D721Med (cell line): ENCODE data around the gene DNAI1.
"Not testable (repeated sequence)": the region's sequence is repeated elsewhere in the genome, so short reads cannot be mapped to it uniquely, and the experiment has no call there.

Experiments used
- DNase-seq: peaks from one replicate; pipeline ENCODE4 v3.0.0; 2011; ENCODE audit warnings: low spot score; ENCODE audit not compliant: insufficient read length
- FAIRE-seq: peaks from 2 replicates; lab custom pipeline; 2011; peaks lifted over from hg19 to GRCh38; lab: Jason Lieb, UNC
- CTCF ChIP-seq: IDR thresholded peaks from 2 replicates; pipeline ENCODE4 v1.5.1; 2012; ENCODE audit warnings: mild to moderate bottlenecking, control low read depth; ENCODE audit not compliant: insufficient read depth; ENCODE audit errors: missing control alignments

The DNAI1 gene

DNA sequence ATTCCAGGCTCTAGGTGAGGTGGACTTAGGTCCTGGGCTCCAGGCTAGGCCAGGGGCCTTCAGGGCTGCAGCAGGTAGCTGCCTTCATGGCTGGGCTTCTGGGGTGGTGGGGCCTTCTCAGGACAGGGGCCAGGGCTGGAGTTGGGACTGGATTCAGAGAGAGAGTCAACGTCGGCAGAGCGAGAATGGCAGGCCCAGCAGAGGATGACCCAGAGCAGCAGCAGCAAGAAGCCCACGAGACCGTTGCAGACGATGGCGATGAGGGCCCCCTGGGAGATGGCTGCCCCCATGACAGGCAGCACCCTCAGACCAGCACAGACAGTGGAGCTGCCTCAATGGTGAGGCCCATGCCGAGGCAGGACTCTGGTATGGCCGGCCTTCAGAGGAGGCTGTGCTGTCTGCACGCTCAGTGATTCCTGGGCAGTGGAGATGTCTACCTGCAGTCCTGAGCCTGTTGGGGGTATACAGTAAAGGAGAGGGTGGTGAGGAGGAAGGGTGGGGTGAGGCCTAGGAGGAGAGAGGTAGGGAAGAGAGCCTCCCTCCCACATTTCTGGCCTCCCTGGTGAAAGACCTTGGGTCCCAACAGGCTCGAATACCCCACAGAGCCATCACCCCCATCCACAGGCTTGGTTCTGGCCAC, 62.9 kb downstream of the DNAI1 start:
- FAIRE-seq (no peak), DNase-seq (no peak)
- TF ChIP-seq CTCF: no peak

- FAIRE-seq (no peak), DNase-seq (no peak)
- TF ChIP-seq CTCF: no peak
Measured at GRCh38 chr9:34522091-34522887, 63.7 kb downstream of the DNAI1 start.

DNA sequence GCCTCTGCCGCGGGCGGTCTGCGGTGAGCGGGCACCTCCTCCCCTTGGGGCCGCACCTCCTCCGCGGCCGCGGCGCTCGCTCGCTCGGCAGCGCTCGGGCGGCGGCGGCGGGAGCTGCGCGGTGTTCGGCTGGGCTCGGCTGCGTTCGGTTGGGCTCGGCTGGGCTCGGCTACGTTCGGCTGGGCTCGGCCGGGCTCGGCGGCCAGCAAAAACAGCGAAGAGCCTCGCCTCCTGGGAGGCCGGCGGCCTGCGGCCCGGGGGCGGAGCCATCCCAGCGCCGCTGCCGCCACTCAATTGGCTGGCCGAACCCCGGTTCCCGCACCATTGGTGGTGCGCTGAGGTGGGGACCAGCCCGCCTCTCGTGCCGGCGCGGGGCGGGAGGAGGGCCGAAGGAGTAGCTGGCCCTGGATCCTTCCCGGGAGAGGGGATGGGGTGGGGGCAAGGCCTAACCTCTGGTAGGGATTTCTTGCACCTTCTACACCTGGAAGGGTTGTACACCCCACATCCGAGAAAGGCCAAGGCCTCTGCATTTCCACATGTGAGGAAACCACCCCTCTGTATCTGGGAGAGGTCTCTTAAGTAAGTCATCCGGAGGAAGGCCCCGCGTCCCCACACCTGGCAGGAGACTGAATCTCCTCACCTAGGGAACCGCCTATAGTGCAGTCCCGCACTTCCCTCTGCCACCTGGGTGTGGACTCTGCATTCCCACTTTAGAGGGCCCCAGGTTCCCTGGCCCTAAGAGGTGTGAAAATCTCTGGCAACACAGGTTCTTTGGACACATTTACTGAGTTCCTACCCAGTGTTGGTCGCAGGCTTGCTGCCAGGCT, 64.6 kb downstream of the DNAI1 start, which contains the start of gene ENHO:
TSS of gene ENHO (minus strand) at position 20 of the 827 bp plus-strand sequence. CDS start 1,295 bp downstream, outside the sequence.
- TF ChIP-seq CTCF: no peak
- FAIRE-seq (no peak), DNase-seq (peak; percentile 81)

DNA sequence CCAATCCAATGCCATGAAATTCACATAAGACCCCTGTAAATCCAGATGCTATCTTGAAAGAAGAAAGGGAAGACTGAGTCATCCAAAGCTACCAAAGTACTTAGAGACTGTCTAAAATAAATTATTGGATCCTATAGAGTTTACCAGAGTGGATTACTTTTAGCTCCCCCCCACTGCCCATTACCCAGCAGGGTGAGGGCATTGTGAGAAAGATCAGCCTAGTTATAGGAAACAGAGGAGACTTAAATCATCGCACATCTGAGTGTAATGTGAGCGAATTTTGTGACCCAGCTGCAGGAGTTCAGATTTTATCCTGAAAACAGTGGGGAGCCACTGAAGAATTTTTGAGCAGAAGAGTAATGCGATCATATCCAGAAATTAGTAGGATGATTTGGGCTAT, 65.7 kb downstream of the DNAI1 start:
- DNase-seq (no peak), FAIRE-seq (no peak)
- no peak for TF ChIP-seq CTCF

DNA sequence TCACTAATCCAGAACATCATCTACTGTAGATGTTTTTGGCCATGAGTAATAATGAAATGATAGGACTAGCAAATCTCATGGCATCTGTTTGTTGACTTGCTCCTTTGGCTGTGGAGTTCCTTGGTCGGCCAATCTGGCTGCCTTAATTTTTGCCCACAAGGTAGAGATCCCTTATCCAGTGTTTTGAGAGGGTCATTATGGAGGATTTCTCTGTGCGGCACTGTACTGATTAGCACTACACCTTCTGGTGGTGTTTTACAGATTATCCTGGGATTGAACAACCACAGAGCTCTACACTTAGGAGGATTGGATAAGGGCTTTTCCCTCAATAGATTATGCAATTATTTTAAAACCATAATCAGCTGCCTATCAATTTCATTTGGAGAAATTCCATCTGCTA, 67.4 kb downstream of the DNAI1 start:
- DNase-seq (no peak), FAIRE-seq (peak; percentile 96)
- TF ChIP-seq CTCF: no peak

GRCh38 chr9:34532041-34532440, 73.4 kb downstream of the DNAI1 start:
- not testable (repeated sequence) for DNase-seq, FAIRE-seq

DNA sequence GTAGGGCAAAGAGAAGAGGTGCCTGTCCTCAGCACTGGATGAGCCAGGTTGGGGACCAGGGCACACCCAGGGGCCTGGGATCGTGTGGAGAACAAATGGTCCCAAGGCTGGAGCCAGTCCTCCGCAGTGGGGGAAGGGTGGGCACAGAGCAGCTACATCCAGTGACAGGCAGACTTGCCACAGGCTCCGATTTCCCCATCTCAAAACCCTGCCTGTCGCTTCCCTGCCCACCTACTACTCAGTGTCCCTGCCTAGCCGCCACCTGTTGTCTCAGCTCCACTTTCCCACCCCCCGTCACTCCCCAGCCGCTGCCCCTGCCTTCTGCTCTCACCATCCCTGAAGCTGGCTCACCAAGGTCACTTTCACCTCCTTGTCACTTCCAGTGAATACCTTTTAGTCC, 78.1 kb downstream of the DNAI1 start:
- no peak for DNase-seq
- no peak for TF ChIP-seq CTCF
- no peak for FAIRE-seq
